Trophoblast cell (in vitro differentiated cells and primary cell): ENCODE measurements around the gene TNS3.

Experiments
- DNase-seq, 2 donors: peaks; one replicate each; pipeline ENCODE4 v3.0.0-alpha.2; 2016
- H2AFZ ChIP-seq: 2 replicates; pipeline ENCODE4 v1.6.1; 2013; ENCODE audit warnings: low read length, moderate library complexity, mild to moderate bottlenecking; ENCODE audit not compliant: insufficient read depth, poor library complexity
- H2AK5ac ChIP-seq: 2 replicates; pipeline ENCODE4 v1.6.1; 2013; ENCODE audit warnings: mild to moderate bottlenecking, low read length
- H2BK120ac ChIP-seq: 2 replicates; pipeline ENCODE4 v1.6.1; 2013; ENCODE audit warnings: low read length, mild to moderate bottlenecking, moderate library complexity; ENCODE audit not compliant: insufficient read depth, poor library complexity
- H2BK12ac ChIP-seq: 2 replicates; pipeline ENCODE4 v1.6.1; 2013; ENCODE audit warnings: mild to moderate bottlenecking, low read length, moderate library complexity
- H2BK5ac ChIP-seq: 2 replicates; pipeline ENCODE4 v1.6.1; 2013; ENCODE audit warnings: low read length, low read depth, moderate library complexity, mild to moderate bottlenecking; ENCODE audit not compliant: poor library complexity
- H3K14ac ChIP-seq: 2 replicates; pipeline ENCODE4 v1.6.1; 2013; ENCODE audit warnings: mild to moderate bottlenecking, low read length
- H3K18ac ChIP-seq: 2 replicates; pipeline ENCODE4 v1.6.1; 2013; ENCODE audit warnings: mild to moderate bottlenecking, low read length
- H3K23ac ChIP-seq: 2 replicates; pipeline ENCODE4 v1.6.1; 2013; ENCODE audit warnings: low read length
- H3K27ac ChIP-seq: 2 replicates; pipeline ENCODE4 v1.5.1; 2013; ENCODE audit warnings: low read depth, mild to moderate bottlenecking, inconsistent platforms, low read length, moderate library complexity
- H3K27me3 ChIP-seq: 2 replicates; pipeline ENCODE4 v1.6.1; 2013; ENCODE audit warnings: inconsistent platforms, mild to moderate bottlenecking, low read length, moderate library complexity; ENCODE audit not compliant: insufficient read depth
- H3K36me3 ChIP-seq, 2 experiments: 1 replicate in 1 of 2; 2 replicates in 1 of 2; pipeline ENCODE4 v1.6.1; 2013; ENCODE audit warnings: low read length in 2 of 2, mild to moderate bottlenecking in 2 of 2, moderate library complexity in 1 of 2; ENCODE audit not compliant: insufficient read depth in 2 of 2, control insufficient read depth in 1 of 2
- H3K4ac ChIP-seq: 2 replicates; pipeline ENCODE4 v1.6.1; 2013; ENCODE audit warnings: low read depth, mild to moderate bottlenecking, low read length, moderate library complexity
- H3K4me1 ChIP-seq, 2 experiments: 1 replicate in 1 of 2; 2 replicates in 1 of 2; pipeline ENCODE4 v1.6.1; 2013; ENCODE audit warnings: low read length in 2 of 2, mild to moderate bottlenecking in 2 of 2, moderate library complexity in 1 of 2; ENCODE audit not compliant: insufficient read depth in 2 of 2, control insufficient read depth in 1 of 2
- H3K4me2 ChIP-seq: 2 replicates; pipeline ENCODE4 v1.6.1; 2013; ENCODE audit warnings: inconsistent platforms, mild to moderate bottlenecking, low read length, moderate library complexity
- H3K4me3 ChIP-seq: 2 replicates; pipeline ENCODE4 v1.5.1; 2013; ENCODE audit warnings: mild to moderate bottlenecking, low read depth, low read length, inconsistent platforms
- H3K79me1 ChIP-seq: one replicate; pipeline ENCODE4 v1.6.1; 2013; ENCODE audit warnings: low read length
- H3K79me2 ChIP-seq: 2 replicates; pipeline ENCODE4 v1.6.1; 2013; ENCODE audit warnings: low read length, mild to moderate bottlenecking; ENCODE audit not compliant: control insufficient read depth, insufficient read depth, poor library complexity
- H3K9ac ChIP-seq: 2 replicates; pipeline ENCODE4 v1.6.1; 2013; ENCODE audit warnings: mild to moderate bottlenecking, low read length
- H3K9me3 ChIP-seq: 2 replicates; pipeline ENCODE4 v1.6.1; 2013; ENCODE audit warnings: low read depth, mild to moderate bottlenecking, control low read depth, inconsistent platforms, low read length; ENCODE audit not compliant: insufficient read depth
- H4K12ac ChIP-seq: 2 replicates; pipeline ENCODE4 v1.6.1; 2013; ENCODE audit warnings: low read depth, mild to moderate bottlenecking, low read length, moderate library complexity
- H4K8ac ChIP-seq: 2 replicates; pipeline ENCODE4 v1.6.1; 2013; ENCODE audit warnings: low read depth, mild to moderate bottlenecking, low read length, moderate library complexity
- H4K91ac ChIP-seq: one replicate; pipeline ENCODE4 v1.6.1; 2013; ENCODE audit warnings: low read depth, mild to moderate bottlenecking, low read length, moderate library complexity
- WGBS: extraction: QIAGEN DNeasy Blood & Tissue Kit; methylation state at CpG from one replicate; pipeline ENCODE4 v1.1.7; 2013; ENCODE audit warnings: missing lambda C conversion rate; ENCODE audit not compliant: insufficient read length, insufficient coverage; ENCODE audit errors: extremely low coverage; 5-methylcytosine and 5-hydroxymethylcytosine counted together

Gene TNS3

DNA sequence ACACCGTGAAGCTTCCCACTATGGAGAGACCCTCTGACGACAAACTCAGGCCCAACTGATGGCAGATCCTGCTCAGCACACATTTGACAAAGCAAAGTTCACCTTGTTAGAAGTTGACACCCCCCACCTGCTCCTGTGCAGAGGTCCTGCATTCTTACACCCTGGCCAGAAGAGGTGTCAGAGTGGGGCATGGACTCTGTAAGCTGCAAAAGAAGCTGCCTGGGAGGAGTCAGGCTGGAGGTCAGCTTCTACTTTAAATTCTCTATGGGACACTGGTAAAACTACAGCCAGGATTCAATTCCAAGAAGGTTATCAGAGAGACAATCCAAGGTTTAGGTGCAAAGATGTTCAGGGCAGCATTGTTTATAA lies 20.0 kb upstream of the TNS3 start:
- no peak overlapping the region for H3K23ac ChIP-seq
- H3K4me1 ChIP-seq = peaks cover 4 to 11% of the 10 kb centered on the region in 2 experiments
- H3K9me3 ChIP-seq = peaks cover 13% of the 10 kb centered on the region
- peak overlapping the region; percentile 42 for H2BK12ac ChIP-seq
- H3K4ac ChIP-seq = no peak overlapping the region
- no peak overlapping the region for H4K8ac ChIP-seq
- H2AK5ac ChIP-seq = peak overlapping the region; percentile 16
- peaks cover 0 to 2% of the 10 kb centered on the region in 2 experiments for H3K36me3 ChIP-seq
- no peak overlapping the region for H4K12ac ChIP-seq
- no CpG with 5 or more reads among the region's 2 CpGs for WGBS
- H3K9ac ChIP-seq = peak overlapping the region; percentile 42
- no peak for DNase-seq
- no peak overlapping the region for H3K14ac ChIP-seq
- H2BK120ac ChIP-seq = no peak overlapping the region
- no peak overlapping the region for H3K4me3 ChIP-seq
- H3K27me3 ChIP-seq = no peaks in the 10 kb centered on the region
- H3K79me2 ChIP-seq = no peaks in the 10 kb centered on the region
- no peak overlapping the region for H2BK5ac ChIP-seq
- H3K4me2 ChIP-seq = no peak overlapping the region
- H3K79me1 ChIP-seq = peaks cover 9% of the 10 kb centered on the region
- H2AFZ ChIP-seq = no peak overlapping the region
- H4K91ac ChIP-seq = no peak overlapping the region
- peak overlapping the region; percentile 9 for H3K18ac ChIP-seq
- no peak overlapping the region for H3K27ac ChIP-seq

GRCh38 chr7:47601119-47601880 lies 19.4 kb upstream of the TNS3 start:
- H4K91ac ChIP-seq = no peak overlapping the region
- H2BK12ac ChIP-seq = peak overlapping the region; percentile 8
- peak overlapping the region; percentile 16 for H2AK5ac ChIP-seq
- no peaks in the 10 kb centered on the region for H3K27me3 ChIP-seq
- no peak overlapping the region for H2BK120ac ChIP-seq
- peaks cover 4 to 11% of the 10 kb centered on the region in 2 experiments for H3K4me1 ChIP-seq
- DNase-seq = peak; percentile 19 to 34
- WGBS = no CpG with 5 or more reads among the region's 4 CpGs
- H4K8ac ChIP-seq = no peak overlapping the region
- no peak overlapping the region for H3K9ac ChIP-seq
- no peaks in the 10 kb centered on the region for H3K79me2 ChIP-seq
- H3K9me3 ChIP-seq = peaks cover 18% of the 10 kb centered on the region
- H4K12ac ChIP-seq = no peak overlapping the region
- peaks cover 0 to 4% of the 10 kb centered on the region in 2 experiments for H3K36me3 ChIP-seq
- H2BK5ac ChIP-seq = no peak overlapping the region
- no peak overlapping the region for H3K4me3 ChIP-seq
- no peak overlapping the region for H3K27ac ChIP-seq
- H3K4me2 ChIP-seq = no peak overlapping the region
- no peak overlapping the region for H3K14ac ChIP-seq
- H3K4ac ChIP-seq = no peak overlapping the region
- H3K18ac ChIP-seq = peak overlapping the region; percentile 9
- H3K79me1 ChIP-seq = peaks cover 9% of the 10 kb centered on the region
- H3K23ac ChIP-seq = no peak overlapping the region
- H2AFZ ChIP-seq = no peak overlapping the region

GRCh38 chr7:47600199-47601118 lies 18.5 kb upstream of the TNS3 start:
- Histone ChIP-seq H3K79me2 (no peaks in the 10 kb centered on the region), H3K27ac (no peak overlapping the region), H3K4me3 (no peak overlapping the region), H3K23ac (no peak overlapping the region), H3K4me1 (peaks cover 4 to 11% of the 10 kb centered on the region in 2 experiments), H3K18ac (no peak overlapping the region), H3K4ac (no peak overlapping the region), H3K4me2 (no peak overlapping the region), H3K9me3 (peaks cover 19% of the 10 kb centered on the region), H3K36me3 (peaks cover 0 to 4% of the 10 kb centered on the region in 2 experiments), H4K12ac (no peak overlapping the region), H2BK120ac (peak overlapping the region; percentile 41), H3K9ac (no peak overlapping the region), H3K79me1 (peaks cover 6% of the 10 kb centered on the region), H4K91ac (no peak overlapping the region), H2BK12ac (peak overlapping the region; percentile 1), H3K14ac (peak overlapping the region; percentile 11), H2AK5ac (peak overlapping the region; percentile 18), H4K8ac (no peak overlapping the region), H3K27me3 (no peaks in the 10 kb centered on the region), H2BK5ac (no peak overlapping the region), H2AFZ (no peak overlapping the region)
- DNase-seq = peak; percentile 29 to 65
- WGBS = no CpG with 5 or more reads among the region's 15 CpGs

DNA sequence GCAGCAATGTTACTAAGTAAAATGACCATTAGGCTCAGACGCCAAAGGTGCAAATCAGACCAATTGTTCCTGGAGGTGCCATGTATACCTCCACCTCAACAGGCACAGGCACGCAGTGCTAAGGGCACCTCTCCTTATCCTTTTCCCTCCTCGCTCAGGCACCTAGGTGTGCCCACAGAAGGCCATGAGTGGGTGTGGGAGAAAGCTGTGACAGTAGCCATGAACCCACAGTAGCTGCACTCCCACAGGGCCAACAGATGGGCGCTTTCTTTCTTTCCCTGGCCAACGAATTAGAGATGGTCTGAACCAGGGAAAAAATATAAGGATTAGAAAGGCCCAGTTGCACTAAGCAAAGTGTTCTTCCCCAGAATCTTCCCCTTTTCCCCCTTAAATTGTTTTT lies 15.5 kb upstream of the TNS3 start:
- H3K23ac ChIP-seq = no peak overlapping the region
- H2AFZ ChIP-seq = no peak overlapping the region
- H3K27ac ChIP-seq = no peak overlapping the region
- peaks cover 0 to 4% of the 10 kb centered on the region in 2 experiments for H3K4me1 ChIP-seq
- no peak overlapping the region for H3K4me3 ChIP-seq
- no peaks in the 10 kb centered on the region for H3K27me3 ChIP-seq
- peaks cover 4% of the 10 kb centered on the region for H3K79me1 ChIP-seq
- H3K9me3 ChIP-seq = peaks cover 19% of the 10 kb centered on the region
- no peak overlapping the region for H4K8ac ChIP-seq
- no peak overlapping the region for H3K9ac ChIP-seq
- no peak overlapping the region for H3K4ac ChIP-seq
- no peak overlapping the region for H2BK12ac ChIP-seq
- no peak overlapping the region for H3K18ac ChIP-seq
- no peaks in the 10 kb centered on the region for H3K79me2 ChIP-seq
- DNase-seq = no peak
- no peak overlapping the region for H2BK120ac ChIP-seq
- no peak overlapping the region for H2BK5ac ChIP-seq
- H3K14ac ChIP-seq = no peak overlapping the region
- peaks cover 0 to 4% of the 10 kb centered on the region in 2 experiments for H3K36me3 ChIP-seq
- H3K4me2 ChIP-seq = no peak overlapping the region
- H2AK5ac ChIP-seq = no peak overlapping the region
- WGBS = no CpG with 5 or more reads among the region's 5 CpGs
- H4K91ac ChIP-seq = no peak overlapping the region
- H4K12ac ChIP-seq = no peak overlapping the region
